GM19372 (cell line): ENCODE data around the gene SKAP1.

Experiments
- ATAC-seq: cut with Tn5 transposase; IDR thresholded peaks from one replicate; pipeline ENCODE4 v1.9.1; 2021; ENCODE audit warnings: mild to moderate bottlenecking, low read depth, moderate library complexity; ENCODE audit not compliant: unreplicated experiment

SKAP1 gene

DNA sequence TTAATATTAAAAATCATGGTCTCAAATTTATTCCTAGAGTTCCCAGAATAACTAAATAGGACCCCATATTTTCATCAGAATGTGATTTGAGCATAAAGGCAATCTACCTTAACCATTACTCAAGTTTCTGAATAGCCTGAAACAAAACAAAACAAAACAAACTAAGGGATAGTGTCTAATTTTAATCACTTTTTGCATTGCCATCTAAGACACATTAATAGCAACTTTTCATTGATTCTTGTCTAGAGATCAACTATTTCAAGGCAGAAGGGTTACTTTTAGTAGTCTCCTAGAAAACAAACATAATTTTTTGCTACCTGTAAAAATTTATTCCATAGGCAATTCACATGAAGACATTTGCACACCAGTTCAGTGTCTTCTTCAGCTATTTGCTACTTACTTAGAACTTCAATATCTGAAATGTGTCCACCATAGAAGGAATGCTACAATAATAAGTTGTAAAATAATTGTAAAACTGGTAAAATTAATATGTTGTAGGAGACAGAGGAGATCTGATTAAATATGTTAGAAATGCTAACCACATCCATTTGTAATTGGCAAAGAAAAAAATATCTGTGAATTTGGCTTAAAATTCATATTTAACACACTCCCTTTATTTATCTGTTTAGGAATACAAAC is 94.7 kb downstream of the SKAP1 start:
- no peak for ATAC-seq

DNA sequence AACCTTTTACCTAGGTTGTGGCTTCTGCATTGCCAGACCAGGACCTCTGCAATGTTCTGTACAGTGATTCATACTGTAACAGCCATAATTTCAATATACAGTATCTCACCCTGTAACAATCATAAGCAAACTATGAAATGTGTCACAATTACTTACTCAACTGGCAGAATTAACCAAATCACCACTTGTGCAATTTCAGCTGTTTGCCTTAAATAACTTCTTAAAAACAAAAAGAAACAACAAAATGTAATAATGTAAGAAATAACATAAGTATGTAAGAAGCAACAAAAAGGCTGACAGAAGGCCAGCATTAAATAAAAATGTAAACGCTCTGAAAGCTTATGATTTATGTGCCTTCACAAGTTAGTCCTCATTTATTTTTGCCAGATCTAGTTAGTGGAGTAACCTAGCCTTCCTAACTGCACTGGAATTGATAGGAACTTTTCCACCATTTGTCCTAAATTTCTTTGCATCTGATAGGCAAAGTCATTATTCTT is 96.9 kb downstream of the SKAP1 start:
- no peak for ATAC-seq

DNA sequence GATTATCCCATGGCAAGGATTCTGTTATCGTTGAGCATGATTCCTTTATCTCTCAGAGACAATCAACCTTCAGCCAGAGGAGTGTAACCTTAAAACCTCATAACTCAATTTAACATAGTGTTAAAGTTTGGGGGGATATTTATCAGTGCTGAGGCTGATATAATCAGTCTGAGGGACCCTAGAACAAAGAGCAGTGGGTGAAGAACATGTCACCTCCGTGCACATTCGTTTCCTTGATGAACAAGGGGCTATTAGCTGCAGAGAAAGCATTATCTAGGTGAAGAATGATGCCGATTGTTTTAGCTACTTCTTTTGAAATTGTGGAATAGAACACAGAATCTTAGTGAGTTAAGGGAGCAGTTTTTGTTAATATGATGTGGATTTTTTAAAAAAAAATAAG is 99.1 kb downstream of the SKAP1 start:
- ATAC-seq: no peak

DNA sequence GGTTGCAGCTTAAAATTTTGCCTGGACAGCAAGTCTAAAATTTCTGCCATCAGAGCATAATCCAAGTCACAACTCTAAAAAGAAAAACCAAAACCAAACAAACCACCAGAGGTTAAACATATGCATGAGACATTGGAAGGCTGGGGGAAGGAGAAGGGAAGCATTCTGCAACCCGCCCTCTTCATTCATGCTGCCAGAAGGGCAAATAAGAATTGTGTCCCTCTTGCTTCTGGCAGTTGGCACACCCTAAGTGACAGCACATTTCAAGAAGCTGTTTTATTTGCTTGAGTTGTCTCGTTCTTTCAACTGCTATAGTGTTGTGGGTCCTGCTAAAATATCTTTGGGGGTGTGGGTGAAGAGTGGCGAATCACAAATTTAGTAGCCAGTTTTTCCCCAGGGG is 99.6 kb downstream of the SKAP1 start:
- ATAC-seq: no peak

DNA sequence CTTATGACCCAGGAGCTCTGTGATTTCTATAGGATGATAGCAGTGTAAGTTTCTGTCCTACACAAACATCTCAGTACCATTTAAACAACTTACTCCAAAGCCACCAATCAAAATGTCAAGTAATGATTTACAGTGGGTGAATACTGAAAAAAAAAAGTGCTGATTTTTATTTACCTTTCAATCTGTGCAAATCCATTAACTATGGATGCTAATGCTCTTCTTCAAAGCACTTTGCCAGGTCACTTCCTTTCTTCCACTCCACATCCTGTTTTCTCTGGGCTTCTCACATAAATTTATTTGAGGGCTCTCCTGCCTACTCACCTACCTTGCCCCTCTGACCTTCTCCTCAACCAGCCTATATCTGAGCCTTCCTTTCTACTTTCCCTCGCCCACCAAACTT is 101.6 kb downstream of the SKAP1 start:
- no peak for ATAC-seq

DNA sequence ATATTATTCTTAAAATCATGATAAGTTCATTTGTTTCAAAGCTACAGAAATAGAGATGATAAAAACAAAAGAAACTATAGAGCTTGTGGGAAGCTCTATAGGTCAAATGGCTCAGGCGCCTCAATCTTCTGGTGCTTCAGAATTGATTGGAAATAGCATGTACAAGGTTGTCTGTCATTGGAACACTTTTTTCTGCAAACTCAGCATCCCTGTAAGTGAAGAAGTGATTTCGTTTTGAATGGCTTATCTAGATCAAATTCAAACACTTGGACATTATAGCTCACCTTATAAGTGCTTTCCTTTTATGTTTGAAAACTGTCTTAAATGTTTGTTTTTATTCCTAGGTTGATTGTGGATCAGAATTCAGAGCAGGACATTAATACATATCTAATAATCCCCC is 103.7 kb downstream of the SKAP1 start:
- no peak for ATAC-seq

DNA sequence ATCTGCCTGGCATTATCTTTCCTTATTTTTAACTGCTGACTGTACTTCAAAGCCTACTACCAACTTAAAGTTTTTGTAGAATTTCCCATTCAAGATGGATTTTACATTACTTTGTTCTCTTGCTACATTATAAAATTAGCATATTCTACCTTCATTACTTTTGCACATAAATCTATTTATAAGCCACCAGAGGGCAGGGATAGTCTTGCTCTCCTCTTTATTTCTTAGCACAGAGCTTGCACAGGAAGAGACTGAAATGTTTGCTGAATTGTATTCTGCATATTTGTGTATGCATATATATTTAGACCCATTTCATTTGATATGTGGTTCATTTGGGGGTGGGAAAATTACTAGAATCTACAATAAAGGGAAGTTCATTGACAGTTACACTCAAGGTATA is 108.0 kb downstream of the SKAP1 start:
- no peak for ATAC-seq

DNA sequence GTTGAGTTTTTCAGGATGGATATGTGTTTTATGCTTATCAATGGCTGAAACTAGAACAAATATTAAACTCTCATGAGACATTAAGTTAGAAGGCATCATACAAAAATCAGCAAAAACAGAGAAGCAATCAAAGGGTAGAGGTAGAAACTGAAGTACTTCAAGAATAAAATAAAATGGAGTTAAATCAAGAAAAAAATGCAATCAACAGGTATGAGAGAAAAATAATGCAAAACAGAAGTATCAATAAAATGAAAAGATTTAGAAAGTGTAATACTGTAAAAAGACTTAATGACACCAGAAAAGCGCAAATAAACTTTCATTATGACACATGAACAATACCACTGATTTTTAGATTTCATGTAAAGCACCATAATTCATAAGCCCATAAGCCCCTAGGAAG is 112.3 kb downstream of the SKAP1 start:
- no peak for ATAC-seq

DNA sequence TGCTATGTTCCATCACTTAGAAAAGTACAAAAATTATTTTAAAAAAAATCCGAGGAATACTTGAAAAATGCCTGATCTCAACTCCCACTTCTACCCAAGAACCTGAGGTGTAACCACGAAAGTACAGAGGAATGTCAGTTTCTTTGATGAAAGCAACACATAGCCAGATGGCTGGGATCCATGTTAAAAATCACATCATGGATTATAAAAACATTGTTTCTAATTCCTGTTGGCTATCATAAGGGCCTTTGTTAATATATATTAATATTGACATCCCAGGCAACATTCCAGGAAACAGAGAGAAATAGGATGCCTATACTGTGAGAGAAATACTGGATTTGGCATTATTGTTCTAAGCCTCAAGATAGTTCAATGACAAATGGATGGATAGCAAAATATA is 115.3 kb downstream of the SKAP1 start:
- no peak for ATAC-seq

DNA sequence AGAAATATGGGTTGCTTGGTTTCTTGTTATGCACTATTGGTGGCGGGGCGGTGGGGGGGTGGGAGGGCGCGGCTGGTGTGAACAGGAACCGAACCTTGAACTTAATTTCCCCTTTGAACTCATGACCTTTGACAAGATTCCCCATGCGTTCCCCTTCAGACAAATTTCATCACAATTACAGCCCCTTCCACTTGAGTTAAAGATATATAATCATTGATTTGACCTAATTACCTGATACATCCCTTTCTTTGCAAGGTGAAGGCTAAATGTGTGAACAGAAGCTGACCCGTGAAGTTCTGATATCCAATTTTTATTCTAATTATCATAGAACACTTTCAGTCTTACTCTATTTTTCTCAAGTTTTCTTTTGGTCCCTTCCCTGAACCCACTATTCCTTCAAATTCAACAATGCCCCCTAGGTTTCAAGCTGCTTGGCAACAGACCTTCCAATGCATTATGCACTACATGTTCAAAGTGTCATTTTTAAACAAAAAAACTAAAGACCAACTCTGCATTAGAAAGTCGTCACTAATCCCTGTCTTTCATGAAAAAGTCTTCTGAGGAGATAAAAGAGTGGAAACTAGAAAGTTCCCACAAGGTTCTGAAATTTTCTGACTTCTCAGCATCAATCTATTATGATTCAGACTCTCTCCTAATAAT is 116.8 kb downstream of the SKAP1 start:
- ATAC-seq: no peak

DNA sequence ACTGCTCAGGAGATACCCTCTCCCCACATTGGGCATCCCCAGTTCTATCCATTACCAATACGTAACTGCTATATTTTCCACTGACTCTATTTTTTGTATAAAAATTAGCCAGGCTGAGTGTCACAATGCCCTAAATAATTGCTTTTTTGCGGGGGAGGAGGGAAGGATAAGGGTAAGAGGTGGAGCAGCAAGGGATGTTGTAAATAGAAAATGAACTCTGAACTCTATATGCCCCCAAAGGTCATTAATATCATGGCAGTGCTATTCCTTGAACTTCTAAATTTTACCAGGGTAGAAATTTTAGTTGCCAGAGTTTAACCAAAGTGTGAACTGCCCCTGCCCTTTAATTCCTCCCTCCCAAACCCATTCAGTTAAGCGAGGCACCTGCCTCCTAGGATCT is 118.7 kb downstream of the SKAP1 start:
- no peak for ATAC-seq

DNA sequence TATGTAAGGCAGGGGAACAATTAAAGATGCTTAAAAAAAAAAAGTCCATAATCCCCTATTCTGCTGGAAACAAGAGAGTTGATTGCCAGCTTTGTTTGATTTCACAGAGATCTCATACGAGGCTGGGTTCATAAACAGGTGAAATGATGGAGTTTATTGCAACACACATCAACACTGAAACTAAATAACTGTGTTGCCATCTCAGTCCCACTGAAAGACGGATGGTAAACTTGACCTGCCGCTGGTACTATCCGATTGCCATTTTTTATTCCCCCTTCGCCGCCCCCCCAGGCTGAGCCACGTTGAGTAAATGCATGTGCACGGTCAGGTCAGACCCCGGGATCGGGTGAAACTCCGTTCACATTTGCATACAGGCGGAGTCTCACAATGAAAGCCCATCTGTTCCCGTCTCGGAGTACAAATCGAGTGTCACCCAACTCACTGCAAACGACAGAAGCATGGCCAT is 119.2 kb downstream of the SKAP1 start:
- no peak for ATAC-seq

DNA sequence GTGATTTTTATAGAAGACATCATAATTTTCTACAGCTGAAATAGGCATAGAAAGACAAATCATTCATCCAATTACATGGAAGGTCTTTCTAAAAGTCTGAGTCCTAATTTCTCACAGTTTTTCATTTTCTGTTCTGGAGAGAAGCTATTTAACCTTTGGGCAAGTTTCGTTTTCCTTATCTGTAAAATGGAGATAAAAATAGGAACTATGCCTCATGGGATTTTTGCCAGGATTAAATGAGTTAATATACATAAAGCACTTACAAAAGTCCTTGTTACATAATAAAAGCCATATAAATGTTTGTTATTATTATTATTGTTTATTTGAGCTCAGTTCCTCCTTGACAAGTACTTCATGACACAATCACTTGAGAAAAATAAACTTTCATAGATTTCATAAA is 121.4 kb downstream of the SKAP1 start:
- no peak for ATAC-seq

DNA sequence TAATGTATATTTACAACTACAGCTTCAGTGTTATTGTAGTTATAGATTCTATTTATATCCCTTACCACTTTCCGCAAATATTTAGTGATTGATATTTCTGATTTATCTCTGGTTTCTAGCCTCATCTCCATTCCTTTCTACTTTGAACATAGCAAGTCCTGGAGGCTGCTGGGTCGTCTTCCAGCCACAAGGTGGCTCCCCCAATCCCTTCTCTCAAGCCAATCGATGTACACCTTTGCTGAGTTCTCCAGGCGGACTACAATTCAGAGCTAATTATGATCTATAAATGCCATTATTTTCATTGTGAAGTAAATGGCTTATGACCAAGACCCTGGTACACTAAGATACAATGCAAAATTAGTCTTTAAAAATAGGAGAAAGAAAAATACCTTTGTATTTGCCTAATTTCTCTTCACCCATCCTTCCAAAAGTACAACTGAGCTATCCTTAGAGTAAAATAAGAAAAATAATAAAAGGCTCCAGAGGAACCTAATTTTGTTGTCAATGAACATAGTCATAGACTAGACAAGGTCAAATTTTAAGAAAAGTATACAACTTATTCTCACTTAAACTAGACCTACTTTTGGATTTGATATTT is 122.1 kb downstream of the SKAP1 start:
- ATAC-seq: no peak

DNA sequence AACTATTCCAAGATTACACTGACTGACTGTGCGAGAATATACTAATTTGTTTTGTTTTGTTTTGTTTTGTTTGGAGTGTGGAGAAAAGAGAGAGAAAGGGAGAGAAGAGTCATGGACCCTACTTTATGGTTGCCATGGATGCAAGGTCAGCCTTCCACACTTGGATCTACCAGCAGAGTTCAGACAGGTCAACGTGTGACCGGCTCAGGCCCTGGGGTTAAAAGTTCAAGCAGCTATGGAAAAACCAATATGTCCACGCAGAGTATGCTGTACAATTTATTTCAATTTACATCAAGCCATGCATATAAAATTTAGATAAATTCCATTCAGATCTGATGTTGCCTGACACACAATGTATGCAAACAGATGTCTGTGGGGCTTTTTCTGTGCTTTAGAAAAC is 122.8 kb downstream of the SKAP1 start:
- ATAC-seq: no peak

DNA sequence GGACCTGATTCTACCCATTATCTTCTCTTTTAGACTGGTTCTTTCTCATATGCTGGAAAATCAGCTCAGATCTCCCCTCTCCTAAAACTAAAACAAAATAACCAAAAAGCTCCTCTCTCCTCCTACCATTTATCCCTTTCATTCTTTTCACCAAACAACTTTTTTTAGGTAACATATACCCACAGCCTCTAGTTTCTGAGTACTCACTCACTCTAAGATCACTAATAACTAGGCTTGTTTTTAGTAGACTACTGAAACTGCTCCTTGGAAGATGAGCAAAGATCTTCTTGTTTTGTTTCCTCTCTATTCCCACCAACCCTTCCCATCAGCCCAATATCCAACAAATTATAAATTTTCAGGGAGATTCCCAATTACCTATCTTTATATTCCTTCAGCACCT is 129.0 kb downstream of the SKAP1 start:
- no peak for ATAC-seq

DNA sequence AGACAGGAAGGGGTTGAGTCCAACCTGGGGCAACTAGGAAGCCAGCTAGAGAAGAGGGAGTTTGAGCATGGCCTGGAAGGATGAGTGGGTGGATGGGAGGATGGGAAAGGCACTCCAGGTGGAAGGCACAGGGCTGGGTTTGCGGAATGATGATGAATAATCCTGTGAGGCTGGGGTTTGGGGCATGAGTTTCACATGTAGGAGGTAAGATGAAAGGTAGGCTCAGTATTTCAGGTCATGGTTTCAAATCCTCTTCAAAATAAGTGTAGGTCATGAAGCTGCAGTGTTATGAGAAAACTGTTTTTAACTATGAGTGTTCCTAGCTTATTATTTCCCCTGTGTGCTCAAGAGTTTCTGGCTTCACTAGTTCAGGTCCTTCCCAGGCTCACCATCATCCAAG is 130.3 kb downstream of the SKAP1 start:
- no peak for ATAC-seq

DNA sequence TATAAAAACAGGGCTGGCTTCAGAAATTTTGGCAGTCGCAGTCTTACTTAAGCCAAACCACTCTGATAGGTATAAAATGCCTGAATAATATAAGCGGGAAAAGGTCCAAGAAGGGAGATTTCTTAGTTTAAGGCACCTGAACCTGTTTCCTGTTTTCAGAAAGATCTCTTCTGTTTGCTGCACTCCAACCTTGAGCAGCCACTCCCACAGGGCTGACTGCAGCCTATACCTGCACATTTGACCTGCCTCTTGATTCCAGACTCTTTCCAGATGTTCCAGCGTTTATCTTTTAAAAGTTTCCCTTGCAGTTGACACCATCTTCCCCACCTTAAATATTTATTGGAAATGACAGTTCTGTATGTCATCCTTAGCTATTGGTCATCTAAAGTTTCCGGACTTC is 132.2 kb downstream of the SKAP1 start:
- ATAC-seq: no peak

DNA sequence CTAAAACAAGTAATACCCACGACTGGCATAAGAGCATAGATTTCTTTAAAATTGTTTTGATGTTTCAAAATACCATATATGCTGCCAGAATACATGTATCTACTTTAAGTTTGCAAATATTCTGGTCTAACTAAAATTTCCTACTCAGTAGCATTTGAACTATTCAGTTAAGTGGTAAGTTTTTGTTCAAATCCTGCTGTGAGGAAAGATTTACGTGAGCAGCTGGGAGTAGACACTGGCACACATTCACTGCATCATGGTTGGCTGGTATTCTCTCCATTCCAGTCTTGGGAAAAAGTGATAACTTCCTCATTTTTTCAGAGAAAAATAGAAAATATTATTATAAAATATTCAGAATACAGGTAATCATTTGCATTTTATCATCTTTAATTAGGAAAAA is 133.6 kb downstream of the SKAP1 start:
- ATAC-seq: no peak

DNA sequence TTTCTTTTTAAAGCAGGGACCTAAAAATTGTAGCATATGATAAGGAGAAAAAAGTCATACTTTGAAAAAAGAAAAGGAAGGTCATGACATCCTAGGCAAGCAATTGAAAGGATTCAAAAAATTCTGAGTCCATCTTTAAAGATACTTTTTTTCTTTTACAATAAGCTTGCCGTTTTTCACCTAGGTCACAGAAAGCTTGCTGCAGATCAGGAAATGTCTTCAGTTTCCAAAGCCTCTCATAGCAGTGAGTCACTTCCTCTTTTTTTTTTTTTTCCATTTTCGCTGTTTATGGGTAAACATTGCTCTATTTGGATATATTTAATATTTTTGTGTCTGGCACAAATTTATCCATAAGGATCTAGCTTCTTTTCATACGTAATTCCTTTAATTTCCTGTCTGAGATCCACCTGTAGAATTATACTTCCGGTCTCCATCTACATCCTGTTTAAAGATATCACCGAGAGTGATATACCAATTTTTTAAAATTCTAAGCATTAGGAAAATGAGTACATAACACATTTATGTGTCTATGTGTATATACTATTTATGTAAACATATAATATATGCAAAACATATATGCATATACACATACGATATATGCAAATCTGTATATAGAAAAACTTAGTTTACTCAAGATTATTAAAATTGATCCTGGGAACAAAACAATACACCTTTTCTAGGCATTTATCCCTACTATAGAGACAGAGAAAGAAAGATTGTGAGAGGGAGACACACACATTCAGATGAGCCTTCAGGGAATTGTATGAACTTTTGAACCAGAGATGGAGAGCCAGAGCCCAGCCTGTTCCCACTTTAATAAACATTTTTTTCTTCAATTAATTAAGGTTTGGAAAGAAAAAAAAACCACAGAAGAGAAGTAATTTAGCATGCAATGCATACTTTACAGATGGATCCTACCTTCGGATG is 134.4 kb downstream of the SKAP1 start:
- ATAC-seq: no peak

DNA sequence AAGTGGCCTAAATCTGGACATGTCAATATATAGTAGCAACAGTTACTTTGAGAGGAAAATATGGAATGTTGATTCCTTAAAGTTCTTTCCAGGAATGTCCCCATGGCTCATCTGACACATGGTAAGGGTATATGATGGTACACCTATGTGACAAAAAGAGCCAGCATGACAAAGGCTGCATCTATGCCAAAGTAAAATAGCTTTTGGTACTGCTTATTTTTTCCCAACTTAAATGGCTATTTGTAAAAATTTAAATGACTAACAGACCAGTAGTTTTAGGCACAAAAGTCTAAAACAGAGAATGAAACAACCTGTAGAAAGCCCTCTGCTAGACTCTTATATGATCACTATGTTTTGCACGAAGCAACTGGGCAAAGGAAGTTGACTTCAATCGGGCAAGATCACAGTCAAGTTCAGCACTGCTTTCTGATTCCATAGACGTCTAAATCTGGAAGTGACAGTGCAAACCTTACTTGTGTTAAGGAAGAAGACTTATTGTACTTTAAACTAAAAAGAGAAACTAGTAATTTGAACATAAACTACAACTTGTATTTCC is 135.1 kb downstream of the SKAP1 start:
- ATAC-seq: no peak
